NCI-H345 treated with DMSO at 0.1 percent for 48 hours (cell line): Measurements from ENCODE around the gene PTPRG.
"Not testable (repeated sequence)": the region's sequence is repeated elsewhere in the genome, so short reads cannot be mapped to it uniquely, and the experiment has no call there.

Experiments used
- DNase-seq: peaks from one replicate; lab custom pipeline; 2025; ENCODE audit not compliant: unreplicated experiment; lab: John Stamatoyannopoulos, UW

PTPRG gene

DNA sequence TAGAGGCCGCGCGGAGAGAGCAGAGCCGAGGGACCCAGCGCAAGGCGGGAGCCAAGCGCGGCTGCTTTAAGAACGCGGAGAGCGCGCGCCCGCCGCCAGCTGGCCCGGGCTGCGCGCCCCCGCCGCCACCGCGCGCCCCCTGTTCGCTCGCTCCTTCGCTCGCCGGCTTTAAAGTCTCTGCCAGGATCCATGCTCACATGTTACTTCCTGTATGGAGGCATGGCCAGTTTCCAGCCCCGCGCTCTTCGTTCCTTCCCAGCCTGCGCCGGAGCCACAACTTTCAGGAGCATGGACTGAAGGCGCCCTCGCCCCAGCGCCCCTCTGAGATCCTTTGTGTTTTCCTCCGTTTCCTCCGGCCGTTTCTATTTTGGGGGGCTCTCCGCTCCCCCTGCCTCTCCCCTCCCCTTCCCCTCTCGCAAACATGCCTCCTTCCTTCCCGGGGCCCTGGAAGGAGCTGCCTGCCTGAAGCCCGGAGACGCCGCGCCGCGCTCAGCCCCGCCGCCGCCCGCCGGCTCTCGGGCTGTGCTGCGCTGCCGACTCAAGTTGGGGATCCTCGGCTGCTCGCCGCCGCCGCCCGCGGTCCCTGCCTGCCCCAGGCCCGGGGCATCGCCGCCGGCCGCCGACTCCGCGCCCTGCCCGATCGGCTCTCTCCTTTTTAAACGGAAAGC lies at the start of gene PTPRG:
Gene PTPRG, plus strand, starts transcription at position 198 of the 668 bp plus-strand sequence. CDS start 717 bp downstream, outside the sequence.
- peak; percentile 63 for DNase-seq

DNA sequence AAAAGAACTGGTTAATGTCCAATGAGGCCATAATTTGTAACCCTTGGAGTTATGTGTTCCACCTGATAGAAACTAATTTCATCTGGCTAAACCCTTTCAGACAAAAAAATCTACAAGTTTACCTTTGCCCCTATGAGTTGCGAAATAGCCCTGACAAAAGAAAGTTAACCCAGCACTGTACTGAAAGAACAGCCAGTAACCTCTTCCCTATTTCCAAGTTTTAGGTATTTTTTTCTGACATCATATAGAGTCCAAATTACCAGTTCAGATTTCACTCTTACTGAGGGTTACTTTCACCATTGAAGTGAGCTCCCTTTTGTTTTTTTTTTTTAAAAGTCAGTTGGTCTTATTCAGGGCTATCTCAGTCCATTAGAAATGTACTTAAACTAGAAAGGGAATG lies 42.8 kb upstream of the PTPRG start:
- no peak for DNase-seq

DNA sequence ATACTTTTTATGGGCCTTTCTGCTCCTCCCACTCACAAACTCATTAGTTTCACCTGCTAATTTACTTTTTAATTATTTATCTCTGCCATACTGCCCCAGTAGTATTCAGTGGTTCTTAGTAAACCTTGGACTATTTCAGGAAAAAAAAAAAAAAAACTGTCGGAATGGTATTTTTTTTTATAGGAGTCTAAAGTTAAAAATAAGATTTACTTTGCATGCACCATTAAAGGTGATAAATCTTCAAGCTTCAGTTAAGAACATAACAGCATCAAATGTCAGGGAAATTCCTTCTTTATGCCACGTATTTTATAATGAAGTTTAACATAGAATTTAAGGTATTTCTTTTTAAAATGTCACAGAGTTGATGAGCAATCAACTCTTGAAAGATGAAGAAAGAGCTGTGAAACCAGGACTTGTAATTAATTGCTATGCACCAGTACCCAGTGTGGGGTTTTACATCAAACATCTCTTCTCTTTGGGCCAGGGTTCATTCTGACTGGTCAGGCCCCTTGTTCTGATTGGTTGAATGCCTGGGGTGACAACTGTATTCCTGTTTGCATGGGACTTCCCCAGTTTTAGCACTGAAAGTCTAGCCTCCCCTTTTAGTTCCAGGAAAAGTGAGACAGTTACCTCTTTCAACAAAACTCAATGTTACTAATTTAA lies 40.3 kb upstream of the PTPRG start:
- DNase-seq: no peak

DNA sequence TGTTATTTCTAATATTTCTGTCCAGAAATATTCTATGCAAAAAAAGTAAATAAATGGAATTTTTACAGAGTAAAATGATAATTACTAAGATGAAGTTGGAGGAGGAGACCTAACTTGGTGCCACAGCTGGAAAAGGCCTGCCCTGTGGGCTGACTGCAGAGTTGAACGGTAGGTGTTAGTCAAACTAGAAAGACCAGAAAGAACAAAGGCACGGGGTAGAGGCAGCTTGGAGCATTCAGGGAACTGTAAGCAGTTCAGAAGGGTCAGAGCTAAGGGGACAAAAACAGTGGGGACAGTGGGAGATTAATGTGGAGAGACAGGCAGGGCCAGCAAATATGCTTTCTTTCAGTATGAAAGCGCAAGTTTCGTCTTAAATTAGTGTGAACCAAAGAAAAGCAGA lies 39.3 kb upstream of the PTPRG start:
- no peak for DNase-seq

DNA sequence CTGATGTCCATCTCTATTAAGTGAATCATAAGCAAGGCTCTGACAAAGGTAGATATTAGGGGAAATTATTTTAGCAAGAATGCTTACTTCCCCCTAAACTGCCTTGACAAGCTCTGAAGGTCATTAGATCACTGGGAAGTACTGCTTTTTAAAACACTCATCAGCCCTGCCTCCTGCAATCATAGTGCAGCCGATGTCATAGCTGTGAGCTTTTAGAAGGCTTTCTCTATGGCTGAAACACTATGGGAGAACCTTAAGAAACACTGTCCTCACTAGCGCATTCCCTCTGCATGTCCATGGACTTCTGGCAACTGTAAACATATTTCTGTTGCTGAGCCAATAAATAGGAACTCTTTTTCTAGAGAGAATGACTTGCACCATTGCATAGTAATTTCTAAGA lies 38.7 kb upstream of the PTPRG start:
- no peak for DNase-seq

DNA sequence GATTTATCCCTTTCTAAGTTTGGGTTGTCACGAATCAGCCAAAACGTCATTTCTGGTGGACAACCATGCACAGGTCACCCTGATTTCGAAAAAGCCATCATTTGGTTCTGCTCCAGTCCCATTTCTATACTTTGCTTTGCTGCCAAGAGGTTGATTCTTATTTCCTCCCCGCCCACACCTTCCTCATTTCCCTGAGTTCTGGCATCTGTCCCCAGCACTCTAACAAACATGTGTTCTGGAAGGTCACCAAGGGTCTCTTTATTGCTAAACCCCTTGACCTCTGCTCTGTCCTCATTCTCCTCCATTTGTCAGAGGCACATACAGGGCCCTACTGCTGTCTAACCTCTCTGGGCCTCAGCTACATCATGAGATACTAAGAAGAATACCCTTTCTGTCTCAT lies 36.4 kb upstream of the PTPRG start:
- DNase-seq: no peak

DNA sequence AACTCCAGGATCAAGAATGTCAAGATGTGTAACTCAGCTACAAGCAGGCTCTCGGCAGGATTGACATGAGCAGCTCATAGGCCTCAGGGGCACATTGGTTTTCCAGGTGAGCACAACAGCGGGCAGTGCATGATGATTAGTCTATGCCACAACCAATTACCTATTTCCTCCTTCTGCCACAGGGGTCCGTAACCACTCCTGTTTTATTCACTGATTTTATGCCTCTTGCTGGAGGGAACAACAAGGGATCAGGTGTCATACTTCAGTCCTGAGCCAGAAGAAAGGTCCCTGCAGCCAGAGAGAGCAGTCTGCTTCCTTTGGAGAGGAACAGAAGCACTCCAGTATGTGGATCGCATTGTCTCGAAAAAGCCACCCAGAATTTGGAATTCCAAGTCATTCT lies 35.1 kb upstream of the PTPRG start:
- DNase-seq: no peak

DNA sequence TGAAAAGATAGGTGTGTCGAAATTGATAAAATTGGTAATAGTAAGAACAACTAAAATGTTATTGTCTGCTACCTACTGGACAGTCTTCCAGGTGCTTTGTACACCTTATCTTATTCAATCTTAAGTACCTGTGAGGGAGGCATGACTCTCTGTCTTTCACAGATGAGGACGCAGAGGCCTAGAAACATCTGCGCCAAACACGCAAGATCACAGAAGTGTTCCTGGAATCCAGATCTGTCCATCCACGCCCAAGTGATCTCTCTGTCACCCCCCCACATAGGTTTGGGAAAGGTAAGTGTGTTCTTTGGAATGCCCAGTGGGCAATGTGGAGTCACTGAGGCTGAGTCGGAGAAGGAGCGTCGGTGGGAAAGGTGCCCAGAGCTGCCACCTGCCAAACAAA lies 34.4 kb upstream of the PTPRG start:
- DNase-seq: no peak

DNA sequence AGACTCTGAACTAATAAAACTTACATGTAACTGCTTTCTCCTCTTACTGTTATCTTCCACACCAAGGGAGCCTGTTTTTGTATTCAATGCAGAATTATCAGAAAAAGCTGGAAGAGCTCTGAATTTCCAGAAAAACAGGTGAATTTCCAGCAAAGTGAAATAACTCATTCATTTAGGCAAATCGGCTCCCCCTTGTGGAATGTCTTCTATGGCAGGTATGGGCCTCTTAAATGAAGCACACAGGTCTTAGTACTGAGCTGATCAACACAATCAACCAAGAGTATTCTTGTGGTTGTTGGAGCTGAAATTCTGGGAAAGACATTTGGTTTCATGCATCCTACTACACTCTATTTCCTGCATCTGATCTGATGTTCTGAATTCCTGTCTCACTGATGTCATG lies 31.0 kb upstream of the PTPRG start:
- peak; percentile 16 for DNase-seq

DNA sequence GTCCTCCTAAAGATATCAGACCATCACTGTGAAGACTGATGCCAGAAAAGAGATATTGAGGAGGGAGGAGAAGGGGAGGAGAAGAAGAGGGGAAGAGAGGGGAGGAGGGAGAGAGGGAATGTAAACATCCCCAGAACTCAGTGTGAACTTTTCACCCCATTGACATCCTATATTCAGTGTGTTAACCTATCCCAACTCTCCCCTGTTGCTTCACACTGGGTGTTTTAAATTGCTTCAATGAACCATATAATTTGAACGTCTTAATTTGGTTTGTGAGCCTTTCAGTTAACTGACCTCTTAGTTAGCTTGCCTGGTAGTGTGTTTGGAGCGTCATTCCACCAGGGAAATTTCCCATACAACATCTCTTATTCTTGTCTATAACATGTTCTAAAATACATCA lies 29.8 kb upstream of the PTPRG start:
- DNase-seq: no peak

DNA sequence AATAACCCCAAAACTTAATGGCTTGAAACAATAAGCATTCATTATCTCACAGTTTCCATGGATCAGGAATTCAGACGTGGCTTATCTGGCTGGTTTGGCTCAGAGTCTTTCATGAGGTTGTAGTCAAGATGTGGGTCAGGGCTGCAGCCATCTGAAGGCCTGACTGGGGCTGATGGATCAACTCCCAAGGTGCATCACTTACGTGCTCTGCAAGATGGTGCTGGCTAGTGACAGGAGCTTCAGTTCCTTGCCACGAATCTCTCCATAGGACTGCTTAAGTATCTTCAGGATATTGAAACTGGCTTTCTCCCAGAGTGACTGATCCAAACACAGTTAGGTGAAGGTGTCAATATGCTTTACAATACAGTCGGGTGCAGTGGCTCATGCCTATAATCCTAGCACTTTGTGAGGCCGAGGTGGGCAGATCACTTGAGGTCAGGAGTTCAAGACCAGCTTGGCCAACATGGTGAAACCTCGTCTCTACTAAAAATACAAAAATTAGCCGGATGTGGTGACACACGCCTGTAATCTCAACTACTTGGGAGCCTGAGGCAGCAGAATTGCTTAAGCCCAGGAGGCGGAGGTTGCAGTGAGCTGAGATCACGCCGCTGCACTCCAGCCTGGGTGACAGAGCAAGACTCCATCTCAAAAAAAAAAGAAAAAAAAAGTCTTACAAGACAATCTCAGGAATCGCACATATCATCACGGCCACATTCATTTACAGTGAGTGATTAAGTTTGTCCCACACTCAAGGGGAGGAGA lies 28.5 kb upstream of the PTPRG start:
- DNase-seq: no peak

DNA sequence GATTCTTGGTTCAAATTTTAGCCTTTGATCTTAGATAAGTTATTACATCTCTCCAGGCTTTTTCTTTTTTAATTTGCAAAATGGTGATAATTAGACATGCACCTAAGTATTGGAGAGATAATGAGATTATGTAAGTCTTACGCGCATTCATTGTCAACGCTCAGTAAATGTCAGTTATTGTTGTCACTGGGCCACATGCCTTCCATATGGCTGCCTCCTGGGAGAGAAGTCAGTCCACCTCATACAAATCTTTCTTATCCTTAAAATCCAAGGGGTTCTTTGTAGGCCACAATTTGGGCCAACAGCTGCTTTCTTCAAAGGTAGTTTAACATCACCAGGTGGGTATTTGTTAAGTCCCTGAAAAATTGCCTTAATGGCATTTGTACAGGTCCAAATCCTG lies 25.5 kb upstream of the PTPRG start:
- no peak for DNase-seq

DNA sequence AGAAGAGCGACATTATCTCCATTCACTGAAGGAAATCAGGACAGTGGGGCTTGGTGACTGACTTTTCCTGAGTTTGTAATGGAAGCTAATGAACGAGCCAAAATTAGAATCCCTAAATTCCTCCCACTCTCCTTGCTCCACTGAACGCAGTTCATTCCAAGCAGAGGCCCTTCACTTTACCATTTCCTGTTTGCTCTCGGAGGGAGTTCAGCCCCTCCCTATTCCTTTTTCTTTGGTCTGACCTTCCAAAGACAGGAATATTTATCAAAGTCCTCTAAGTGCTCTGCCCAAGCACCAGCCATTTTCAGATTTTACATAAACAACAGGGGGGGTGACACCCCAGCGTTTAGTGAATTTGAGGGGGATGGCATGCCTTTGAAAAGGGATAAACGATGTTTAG lies 24.0 kb upstream of the PTPRG start:
- no peak for DNase-seq

DNA sequence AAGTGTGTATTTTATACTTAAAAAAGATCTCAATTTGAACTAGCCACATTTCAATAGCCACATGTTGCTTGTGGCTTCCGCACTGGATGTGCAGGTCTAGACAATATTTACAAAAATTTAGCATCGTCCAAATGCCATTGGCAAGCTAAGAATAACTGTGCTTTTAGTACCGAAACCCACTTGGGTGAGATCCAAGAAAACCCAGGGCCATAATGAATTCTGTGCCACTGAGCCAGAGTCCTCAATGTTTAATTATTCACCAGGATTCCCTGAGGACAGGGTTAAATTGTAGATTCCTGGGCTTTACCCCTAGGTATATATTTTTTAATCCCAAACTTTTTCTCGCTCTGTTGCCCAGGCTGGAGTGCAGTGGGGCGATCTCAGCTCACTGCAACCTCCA lies 22.9 kb upstream of the PTPRG start:
- DNase-seq: no peak

DNA sequence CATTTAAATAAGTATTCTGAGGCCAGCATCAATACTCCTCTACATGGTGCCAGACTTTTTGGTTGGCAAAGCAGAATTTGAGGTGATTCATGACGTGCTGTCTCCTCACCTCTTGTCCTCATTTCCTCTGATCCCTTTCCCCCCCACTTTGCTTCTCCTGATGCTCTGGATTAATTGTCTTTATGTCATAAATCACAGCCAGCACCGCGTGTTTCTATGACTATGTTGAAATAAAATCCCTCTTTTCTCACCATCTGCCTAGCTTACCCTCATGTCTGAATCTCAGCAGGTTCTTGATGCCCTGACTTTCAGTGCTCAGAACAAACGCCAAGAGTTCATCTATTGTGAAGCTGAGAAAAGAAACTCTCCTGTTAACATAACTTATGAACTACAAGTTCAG lies 19.7 kb upstream of the PTPRG start:
- no peak for DNase-seq

DNA sequence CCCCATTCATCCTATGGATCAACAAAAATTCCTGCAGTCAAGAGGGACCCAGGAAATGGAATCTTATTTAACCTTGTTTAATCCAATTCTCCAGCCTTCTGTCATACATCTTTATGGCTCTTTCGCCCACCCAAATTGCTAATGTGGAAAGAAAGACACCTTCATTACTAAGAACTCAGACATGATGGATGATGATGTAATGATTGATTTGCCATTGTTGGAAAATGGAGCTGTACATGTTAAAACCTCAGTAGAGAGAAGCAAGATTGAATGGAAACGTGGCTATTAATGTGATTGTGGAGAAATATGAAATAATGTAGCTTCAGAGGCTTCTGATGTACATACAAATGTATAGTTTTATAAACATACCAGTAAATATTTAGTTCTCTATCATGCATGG lies 15.7 kb upstream of the PTPRG start:
- DNase-seq: no peak

DNA sequence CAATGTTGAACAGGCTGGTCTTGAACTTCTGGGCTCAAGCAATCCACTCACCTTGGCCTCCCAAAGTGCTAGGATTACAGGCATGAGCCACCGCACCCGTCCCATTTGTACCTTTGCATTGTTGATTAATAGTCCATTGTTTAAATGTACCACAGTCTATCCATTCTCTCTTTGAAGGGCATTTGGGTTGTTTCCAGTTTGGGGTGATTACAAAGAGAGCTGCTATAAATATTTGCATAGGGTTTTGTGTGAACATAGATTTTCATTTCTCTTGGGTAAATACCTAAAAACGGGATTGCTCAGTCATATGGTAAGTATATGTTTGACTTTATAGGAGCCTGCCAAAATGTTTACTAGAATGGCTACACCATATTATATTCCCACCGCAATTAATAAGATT lies 13.7 kb upstream of the PTPRG start:
- no peak for DNase-seq

DNA sequence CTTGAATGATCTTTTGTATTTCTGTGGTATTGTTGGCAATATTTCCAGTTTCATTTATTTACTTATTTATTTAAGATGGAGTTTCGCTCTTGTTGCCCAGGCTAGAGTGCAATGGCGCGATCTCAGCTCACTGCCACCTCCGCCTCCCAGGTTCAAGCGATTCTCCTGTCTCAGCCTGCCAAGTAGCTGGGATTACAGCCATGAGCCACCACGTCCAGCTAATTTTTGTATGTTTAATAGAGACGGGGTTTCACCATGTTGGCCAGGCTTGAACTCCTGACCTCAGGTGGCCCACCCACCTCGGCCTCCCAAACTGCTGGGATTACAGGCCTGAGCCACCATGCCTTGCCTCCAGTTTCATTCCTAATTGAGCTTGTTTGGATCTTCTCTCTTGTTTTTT lies 8.7 kb upstream of the PTPRG start:
- DNase-seq: not testable (repeated sequence)

DNA sequence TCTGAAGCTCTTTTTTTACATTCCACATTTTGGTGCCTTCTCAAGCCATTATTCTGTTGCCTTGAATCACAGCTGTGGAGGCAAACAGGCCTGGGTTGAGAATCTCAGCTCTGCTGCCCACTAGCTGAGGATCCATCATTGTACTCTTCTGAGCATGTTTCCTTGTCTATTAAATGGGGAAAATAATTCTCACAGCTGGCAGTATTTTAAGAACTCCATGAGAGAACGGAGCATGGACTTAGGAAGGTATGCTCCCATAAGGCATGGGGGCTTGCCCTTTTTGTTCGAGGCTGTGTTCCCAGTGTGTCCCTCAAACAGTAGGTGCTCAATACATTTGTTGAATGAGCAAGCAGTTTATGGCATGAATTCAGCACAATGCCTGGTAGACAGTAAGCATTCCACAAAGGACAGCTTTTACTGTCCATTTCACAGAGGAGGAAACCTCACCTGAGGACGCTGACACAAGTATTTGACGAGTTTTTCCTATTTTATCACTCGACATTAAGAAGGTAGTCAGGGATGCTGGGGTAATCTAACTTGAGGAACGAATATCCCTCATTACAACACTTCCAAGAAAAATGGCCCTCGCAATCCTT lies 2.1 kb upstream of the PTPRG start:
- DNase-seq: no peak

DNA sequence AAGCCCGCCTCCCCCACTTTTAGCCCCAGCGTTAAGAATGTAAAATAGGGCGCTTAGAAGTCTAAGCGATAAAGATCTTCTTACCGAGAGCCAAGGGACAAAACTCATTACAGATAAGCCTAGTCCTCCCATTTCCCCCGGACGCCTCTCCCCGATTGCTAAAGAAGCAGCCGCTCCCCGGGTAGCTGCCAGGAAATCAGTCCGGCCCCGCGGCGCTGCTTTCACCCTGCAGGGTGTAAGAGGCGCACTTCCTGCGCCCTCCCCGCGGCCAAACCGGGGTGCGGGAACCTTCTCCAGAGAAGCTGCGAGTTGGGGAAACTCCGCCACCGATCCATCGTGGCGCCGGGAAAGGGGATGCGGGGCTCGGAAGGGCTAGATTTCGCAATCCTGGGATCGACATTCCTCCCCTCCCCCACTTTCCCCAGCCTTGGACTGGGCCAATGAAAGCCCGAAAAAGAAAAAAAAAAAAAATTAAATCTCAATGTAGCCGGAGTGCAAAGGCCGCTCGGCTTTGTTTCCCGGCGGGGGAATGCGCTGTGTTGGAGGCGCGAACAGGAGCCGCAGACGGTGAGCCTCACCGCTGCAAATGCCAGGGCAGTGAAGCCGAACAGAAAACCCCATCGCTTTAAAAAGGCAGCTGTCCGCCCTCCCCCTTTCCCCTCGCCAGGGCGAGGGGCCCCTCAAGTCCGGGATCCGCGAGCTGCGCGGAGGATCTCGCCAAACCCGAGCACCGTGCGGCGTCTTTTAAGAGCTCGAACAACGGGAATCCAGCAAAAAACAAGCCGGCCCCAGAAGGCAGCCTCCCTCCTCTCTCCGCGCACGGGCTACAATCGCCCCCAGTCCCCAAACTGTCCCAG lies 626 bp upstream of the PTPRG start:
- DNase-seq: peak; percentile 33
